HG02981 (cell line): ENCODE measurements around the gene LCN15.
"Not testable (repeated sequence)": the region's sequence is repeated elsewhere in the genome, so short reads cannot be mapped to it uniquely, and the experiment has no call there.

Experiments
- ATAC-seq: cut with Tn5 transposase; IDR thresholded peaks from one replicate; pipeline ENCODE4 v1.9.1; 2021; ENCODE audit warnings: mild to moderate bottlenecking, moderate library complexity; ENCODE audit not compliant: unreplicated experiment

LCN15 gene

DNA sequence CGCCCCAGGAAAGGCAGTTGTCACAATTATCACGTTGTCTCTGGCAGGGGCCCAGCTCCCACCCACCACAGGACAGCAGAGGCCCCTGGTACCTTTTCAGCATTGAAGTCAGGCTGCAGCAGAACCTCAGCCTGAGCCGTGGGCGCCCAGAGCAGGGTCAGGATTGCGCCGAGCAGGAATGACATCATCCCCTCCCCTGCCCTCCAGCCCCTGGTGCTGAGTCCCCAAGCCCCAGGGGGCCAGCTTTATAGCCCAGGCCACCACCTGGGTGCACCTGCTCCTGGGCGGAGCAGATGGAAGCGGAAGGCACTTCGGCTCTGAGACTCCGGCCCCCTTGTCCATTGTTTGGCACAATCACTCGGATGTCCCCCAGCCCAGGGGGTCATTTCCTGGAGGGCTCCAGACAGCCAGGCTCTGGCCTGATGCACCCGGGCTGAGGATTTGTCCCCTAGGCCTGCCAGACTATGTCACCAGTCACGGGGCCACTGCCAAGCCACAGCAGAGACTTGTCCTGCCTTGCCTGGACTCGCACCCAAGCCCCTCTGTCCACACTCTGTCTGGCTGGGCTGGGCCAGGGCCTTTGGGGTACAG is at the start of gene LCN15:
TSS of gene LCN15 (minus strand) at position 218 of the 591 bp plus-strand sequence. CDS start at position 188, 30 bp downstream.
- ATAC-seq: no peak

DNA sequence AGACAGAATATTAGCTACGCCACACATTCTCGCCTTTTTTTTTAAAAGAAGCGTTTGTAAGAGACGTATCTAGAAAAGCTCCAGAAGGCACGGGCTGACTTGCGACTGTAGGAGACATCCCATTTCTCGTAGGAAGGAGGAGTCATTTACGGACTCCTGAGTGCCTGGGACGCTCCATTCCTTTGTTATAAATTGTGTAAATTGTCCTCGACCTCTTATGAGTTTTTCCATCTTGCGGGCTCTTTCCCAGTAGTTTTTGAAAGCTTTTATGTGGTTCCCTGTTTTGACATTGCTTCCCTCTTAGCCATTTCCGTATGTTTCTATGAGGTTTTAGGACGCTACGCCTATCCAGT is 44.5 kb upstream of the LCN15 start:
- no peak for ATAC-seq

DNA sequence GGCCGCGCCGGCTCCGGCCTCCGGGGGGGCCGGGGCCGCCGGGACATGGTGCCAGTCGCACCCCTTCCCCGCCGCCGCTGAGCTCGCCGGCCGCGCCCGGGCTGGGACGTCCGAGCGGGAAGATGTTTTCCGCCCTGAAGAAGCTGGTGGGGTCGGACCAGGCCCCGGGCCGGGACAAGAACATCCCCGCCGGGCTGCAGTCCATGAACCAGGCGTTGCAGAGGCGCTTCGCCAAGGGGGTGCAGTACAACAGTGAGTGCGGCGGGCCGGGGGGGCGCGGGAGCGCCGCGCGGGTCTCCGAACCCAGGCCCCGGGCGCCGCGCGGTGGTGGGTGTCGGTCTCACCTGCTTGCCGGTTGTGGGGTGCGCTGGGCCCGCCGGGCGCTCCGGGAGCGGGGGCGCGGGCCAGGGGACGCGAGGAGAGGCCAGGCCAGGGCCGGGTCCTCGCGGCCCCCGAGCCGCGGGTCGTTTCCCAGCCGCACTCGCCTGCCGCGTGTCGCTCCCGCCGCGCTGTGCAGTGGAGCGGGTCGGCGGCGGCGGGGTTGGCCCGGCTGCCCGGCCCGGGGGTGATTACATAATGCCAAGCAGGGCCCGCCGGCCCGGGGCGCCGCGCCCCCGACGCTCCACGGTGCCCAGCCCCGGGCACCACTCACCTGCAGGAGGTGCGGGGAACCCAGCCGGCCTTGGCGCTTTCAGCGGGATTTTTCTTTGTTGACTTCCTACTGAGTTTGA is 43.9 kb upstream of the LCN15 start:
- peak; percentile 30 for ATAC-seq

DNA sequence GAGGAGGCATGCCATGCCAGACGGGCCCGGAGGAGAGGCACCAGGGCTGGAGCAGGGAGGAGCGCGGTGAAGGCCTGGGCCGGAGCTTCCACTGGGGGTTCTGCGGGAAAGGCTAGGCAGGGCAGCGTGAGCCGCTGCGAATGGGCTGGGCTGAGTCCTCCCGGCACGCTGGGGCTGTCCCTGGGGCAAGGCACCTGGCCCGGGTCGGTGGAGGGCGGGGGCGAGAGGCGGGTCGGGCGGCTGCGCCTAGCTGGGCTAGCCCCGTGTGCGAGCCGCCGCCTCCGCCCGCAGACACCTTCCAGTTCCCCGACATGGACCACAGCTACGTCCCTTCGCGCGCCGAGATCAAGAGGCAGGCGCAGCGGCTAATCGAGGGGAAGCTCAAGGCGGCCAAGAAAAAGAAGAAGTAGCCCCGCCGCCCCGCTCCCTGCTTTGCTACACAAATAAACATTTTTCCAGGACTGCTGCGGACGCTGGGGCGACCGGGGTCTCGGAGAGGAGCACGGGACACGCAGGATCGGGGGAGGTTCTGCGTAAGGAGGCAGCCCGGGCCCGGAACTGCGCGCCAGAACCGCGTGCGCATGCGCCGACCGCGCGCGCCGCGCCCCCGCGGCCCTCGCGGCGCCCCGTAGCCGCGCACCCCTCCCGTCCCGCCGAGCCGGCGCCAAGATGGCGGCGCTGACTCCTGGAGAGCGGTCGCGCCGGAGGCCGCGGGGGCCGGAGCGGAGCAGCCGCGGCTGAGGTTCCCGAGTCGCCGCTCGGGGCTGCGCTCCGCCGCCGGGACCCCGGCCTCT is 43.2 kb upstream of the LCN15 start, which contains the start of gene RABL6:
TSS of gene RABL6 (plus strand) at position 668 of the 794 bp plus-strand sequence. CDS start 249 bp downstream, outside the sequence.
- ATAC-seq: peak; percentile 62

GRCh38 chr9:136806631-136807201 is 42.4 kb upstream of the LCN15 start:
- ATAC-seq: no peak

GRCh38 chr9:136806067-136806466 is 41.7 kb upstream of the LCN15 start:
- no peak for ATAC-seq

DNA sequence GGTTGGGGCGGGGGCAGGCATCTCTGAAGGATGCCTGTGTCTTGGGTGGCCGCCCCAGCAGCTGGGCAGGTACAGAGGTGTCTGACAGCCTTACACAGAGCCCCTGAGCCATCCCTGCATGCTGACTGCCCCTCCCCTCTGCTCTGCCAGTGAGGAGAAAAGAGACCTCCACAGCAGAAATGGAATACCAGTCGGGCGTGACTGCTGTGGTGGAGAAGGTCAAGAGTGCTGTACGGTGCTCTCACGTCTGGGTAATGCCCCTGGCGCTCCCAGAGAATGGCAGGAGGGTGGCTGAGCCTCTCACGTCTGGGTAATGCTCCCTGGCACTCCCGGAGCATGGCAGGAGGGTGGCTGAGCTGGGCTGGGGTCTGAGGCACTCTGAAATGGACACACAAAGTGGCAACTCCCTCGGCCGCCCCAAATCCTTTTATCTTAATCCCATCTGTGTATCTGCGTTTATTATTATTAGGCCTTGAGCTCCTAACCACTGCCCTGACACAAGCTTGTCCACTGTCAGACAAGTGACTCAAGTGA is 41.0 kb upstream of the LCN15 start:
- ATAC-seq: no peak

DNA sequence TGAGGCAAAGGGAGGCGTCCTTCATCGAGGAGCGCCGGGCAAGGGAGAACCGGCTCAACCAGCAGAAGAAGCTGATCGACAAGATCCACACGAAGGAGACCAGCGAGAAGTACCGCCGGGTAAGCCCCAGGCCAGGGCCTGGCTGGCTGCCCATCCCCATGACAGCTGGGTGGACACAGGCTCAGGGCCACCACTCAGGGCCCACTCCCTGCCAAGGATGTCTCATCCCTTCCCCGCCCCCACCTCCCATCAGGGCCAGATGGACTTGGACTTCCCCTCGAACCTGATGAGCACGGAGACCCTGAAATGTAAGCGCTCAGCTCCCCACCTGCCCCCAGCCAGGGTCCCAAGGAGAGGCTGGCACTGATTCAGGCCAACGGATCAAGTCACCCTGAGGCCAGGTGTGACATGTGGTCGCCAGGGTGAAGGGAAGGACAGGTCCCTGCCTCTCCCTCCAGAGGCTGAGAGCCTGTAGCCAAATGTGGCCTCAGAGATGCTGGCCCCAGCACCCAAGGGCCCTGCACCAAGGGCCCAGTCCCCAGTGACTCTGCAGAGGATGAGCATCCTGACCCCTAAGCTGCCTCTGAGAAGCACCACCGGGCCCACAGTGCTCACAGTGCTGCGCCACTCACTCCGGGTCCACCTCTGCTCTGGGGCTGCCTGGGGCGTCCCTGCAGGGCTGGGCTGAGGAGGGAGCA is 40.3 kb upstream of the LCN15 start:
- no peak for ATAC-seq

DNA sequence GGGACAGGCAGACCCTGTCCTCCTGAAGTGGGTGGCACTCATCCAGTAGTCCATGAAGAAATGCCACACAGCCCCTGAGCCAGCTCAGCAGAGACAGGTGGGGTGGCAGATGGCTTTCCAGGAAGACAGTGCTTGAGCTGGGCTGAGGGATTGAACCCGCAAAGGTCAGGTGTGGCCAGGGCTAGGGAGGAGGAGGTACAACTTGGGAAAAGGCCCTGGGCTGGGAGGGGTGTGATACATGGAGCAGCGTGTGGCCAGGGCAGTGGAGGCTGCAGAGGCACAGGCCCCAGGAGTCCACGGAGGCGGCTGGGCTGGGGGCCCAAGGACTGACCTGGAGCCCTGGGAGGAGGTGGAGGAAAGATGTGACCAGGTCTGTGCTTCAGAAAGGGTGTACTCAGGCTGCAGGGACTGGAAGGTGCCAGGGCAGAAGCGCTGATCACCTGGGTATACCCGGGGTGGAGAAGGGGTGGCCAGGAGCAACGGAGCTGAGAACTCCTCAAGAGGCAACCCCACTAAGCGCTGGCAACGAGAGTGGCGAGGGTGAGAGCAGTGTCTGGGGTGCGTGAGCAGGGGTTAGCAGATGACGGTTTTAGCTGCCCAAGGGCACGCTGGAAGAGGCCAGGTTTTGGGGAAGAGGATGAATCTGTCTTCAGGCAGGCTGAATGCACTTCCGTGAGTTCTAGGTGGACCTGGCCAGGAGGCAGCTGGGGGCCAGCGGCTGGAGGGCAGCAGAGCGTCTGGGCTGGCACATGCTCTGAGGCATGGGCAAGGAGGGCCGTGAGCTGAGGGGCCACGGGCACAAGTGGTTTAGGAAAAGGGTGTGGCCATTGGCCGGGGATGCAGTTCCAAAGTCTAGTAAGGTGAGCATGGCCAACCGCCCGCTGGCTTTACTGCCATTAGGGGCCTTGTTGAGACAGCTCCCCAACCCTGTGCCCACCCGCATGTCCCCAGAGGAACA is 39.5 kb upstream of the LCN15 start:
- no peak for ATAC-seq

DNA sequence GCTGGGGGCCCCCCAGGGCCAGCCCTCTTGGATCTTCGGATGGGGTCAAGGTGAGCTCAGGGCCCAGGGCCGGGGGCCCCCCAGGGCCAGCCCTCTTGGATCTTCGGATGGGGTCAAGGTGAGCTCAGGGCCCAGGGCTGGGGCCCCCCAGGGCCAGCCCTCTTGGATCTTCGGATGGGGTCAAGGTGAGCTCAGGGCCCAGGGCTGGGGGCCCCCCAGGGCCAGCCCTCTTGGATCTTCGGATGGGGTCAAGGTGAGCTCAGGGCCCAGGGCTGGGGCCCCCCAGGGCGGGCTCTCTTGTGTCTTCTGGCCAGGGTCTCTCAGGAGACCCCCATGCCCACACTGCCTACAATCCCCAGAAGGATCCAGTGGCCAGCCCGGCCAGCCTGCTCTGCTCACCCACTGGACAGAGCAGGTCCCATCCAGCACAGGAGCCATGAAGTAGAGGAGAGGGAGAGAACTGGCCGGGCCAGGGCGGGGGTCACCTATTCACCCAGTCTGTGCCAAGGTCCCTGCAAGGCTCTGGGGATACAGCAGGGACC is 38.8 kb upstream of the LCN15 start:
- ATAC-seq: not testable (repeated sequence)

DNA sequence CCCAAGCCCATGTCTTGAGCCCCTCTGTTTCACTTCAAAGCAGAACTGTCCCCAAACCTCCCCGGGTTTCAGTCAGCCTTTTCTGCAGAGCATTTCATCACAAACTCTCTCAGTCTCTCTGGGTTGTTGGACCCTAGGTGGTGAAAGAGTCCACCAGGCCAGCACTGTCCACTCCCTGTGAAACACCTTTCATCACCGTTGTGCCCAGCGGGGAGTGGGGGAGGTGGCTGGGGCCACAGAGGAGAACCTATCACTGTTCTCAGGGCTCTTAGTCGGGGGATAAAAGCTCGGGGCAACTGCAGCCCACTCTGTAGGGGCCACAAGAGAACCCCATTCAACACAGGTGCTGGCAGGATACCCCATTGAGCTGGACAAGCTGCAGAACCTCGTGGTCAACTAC is 38.0 kb upstream of the LCN15 start:
- no peak for ATAC-seq

- ATAC-seq: no peak
These were observed 35.7 kb upstream of the LCN15 start for GRCh38 chr9:136799854-136800657.

DNA sequence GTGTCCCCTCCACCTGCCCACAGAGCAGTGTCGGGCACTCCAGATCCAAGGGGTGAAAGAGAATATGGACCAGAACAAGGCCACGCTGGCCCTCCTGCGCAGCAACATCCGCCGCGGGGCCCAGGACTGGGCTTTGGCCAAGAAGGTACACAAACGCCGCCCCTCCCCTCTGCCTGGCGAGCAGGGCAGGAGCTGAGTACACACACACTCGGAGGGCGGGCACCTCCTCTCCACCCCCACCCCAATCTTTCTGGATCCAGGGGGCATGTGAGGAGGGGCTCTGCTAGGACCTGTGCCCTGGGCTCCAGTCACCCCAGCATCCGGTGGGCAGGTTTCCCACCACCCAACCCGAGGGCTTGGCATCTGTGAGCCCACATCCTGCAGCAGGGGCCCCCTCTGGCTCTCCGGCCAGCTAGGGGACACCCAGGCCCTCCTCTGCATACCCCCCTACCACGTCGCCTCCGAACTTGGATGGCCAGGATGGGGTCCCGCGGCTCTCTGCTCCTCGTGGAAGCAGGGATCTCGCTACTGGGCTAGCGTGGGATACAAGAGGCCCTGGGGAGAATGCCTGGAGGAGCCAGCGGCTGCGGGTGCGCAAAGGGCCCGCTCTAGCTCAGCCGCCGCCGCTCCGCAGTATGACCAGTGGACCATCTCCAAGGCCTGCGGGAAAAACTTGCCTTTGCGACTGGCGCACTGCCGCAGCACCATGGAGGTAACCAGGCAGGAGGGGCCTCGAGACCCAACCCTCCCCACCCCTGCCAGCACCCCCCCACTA is 34.9 kb upstream of the LCN15 start:
- ATAC-seq: no peak

- ATAC-seq: no peak
These were observed 34.4 kb upstream of the LCN15 start for GRCh38 chr9:136798708-136799078.

DNA sequence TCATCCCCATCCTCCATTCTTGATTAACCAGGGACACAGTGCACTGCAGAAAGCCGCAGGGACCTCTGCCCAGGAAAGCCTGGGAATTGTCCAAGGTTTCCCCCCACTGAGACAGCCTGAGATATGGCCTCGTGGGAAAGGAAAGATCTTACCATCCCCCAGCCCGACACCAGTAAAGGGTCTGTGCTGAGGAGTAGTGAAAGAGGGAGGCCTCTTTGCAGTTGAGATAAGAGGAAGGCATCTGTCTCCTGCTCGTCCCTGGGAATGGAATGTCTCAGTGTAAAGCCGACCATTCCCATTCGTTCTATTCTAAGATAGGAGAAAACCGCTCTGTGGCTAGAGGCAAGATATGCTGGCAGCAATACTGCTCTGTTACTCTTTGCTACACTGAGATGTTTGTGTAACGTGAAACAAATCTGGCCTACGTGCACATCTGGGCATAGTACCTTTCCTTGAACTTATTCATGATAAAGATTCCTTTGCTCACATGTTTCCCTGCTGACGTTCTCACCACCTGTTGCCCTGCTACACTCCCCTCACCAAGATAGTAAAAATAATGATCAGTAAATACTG is 32.5 kb upstream of the LCN15 start:
- ATAC-seq: not testable (repeated sequence)

DNA sequence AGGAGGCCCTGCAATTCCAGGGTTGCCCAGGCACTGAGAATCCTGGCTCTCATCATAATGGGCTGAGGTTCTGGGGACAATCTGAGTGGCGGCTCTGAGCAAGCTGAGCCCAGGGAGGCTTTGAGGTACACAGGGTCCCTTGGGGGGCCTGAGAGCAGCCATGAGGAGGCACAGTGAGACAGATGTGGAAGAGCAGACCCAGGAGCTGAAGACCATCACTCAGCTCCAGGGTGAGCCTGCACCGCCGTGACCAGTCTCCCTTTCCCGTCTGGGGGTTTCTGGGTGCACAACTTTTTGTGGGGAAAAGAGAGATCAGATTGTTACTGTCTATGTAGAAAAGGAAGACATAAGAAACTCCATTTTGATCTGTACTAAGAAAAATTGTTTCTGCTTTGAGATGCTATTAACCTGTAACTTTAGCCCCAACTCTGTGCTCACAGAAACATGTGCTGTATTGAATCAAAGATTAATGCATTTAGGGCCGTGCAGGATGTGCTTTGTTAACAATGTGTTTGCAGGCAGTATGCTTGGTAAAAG is 32.0 kb upstream of the LCN15 start, which contains the start of gene CCDC183:
TSS of gene CCDC183 (plus strand) at position 101 of the 537 bp plus-strand sequence. CDS start at position 161, 60 bp downstream.
- no peak for ATAC-seq

- no peak for ATAC-seq
These were observed 30.7 kb upstream of the LCN15 start for GRCh38 chr9:136795000-136795348.
